ENCODE measurements around the gene CYTH1. TPM values are rescaled to one million over a fixed set of nuclear protein-coding genes. Genes with fewer than 3 reads are reported as not detected.

Gene CYTH1
- polyA plus RNA-seq, 3 donors from 2014 or later = 176 to 336 (median 233) TPM

DNA sequence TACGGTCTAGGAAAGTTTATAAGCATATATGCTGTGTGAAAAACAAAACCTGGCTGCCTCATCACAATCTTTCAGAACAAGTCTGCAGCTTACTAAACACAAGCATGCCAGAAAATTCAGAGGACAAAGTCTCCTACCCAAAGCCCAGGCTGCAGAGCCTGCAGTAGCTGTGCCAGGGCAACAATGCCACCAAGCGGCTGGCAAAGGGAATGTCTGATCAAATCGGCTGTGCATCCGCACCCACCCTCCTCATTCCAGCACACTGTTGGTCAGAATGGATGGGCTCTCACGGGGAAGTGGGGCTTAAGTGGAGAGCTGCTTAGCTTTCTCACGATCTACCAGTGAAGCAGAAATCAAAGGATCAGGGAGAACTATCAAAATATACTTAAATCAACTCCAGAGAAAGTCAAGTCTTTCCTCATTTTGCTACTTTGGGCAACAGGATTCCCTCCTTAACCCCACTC is 73.5 kb downstream of the CYTH1 start:
- DNase-seq = peak; percentile 35 to 51 (median 44)
- Mint-ChIP-seq H3K36me3 (peaks cover under 1 to 26% (median 11%) of the 10 kb centered on the region in 3 donors), H3K9me3 (no peaks in the 10 kb centered on the region), H3K27ac (peak overlapping the region; percentile 80 to 92 (median 82)), H3K4me3 (peak overlapping the region in 4 of 5 donors; percentile 5 to 68 (median 44)), H3K27me3 (ENCODE audit: low read depth in 3 of 3) (peaks cover 0 to 6% (median 3%) of the 10 kb centered on the region in 3 donors), H3K4me1 (peaks cover 63 to 78% of the 10 kb centered on the region in 2 donors)

- no peak for DNase-seq
- H3K4me3 Mint-ChIP-seq = peak overlapping the region in 1 of 5 donors; percentile 21
- H3K27me3 Mint-ChIP-seq (ENCODE audit: low read depth in 3 of 3) = peaks cover 0 to 6% (median 2%) of the 10 kb centered on the region in 3 donors
- H3K27ac Mint-ChIP-seq = peak overlapping the region in 5 of 6 donors; percentile 67 to 91 (median 81)
- H3K9me3 Mint-ChIP-seq = no peaks in the 10 kb centered on the region
- peaks cover 4 to 29% (median 14%) of the 10 kb centered on the region in 3 donors for H3K36me3 Mint-ChIP-seq
- peaks cover 59 to 76% of the 10 kb centered on the region in 2 donors for H3K4me1 Mint-ChIP-seq
Measured at GRCh38 chr17:78707923-78708322, 74.2 kb downstream of the CYTH1 start.

- Mint-ChIP-seq H3K4me1 (peaks cover 51 to 66% of the 10 kb centered on the region in 2 donors), H3K9me3 (no peaks in the 10 kb centered on the region), H3K27me3 (ENCODE audit: low read depth in 3 of 3) (peaks cover 0 to 6% (median 2%) of the 10 kb centered on the region in 3 donors), H3K4me3 (no peak overlapping the region), H3K27ac (peak overlapping the region in 3 of 6 donors; percentile 8 to 31 (median 17)), H3K36me3 (peaks cover 9 to 29% (median 17%) of the 10 kb centered on the region in 3 donors)
- DNase-seq = no peak
Measured at GRCh38 chr17:78707016-78707415, 75.1 kb downstream of the CYTH1 start.

DNA sequence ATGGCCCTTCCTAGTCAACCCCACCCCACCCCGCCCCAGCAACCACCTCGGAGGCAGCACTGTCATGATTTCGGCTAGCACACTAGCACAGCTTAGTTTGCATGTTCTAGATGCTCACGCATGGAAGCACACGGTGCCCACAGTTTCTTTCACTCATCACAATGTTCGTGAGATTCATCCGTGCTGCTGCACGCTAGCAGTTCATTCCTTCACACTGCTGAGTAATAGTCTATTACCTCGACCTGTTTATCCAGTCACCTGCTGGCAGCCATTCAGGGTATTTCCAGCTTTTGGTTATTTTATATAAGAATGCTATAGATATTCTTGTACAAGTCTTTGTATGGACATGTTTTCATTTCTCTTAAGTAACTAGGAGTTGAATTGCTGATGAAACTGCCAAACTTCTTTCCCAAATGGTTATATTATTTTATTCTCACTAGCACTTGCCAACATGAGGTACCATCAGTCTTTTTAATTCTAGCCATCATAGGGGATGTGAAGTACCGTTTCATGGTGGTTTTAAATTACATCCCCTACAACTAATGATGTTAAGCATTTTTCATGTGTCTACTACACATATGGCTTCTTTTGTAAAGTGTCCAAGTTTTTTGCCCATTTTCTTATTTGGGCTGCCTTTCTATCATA is 75.7 kb downstream of the CYTH1 start:
- H3K27ac Mint-ChIP-seq = peak overlapping the region in 2 of 6 donors; percentile 8 to 12
- no peak overlapping the region for H3K4me3 Mint-ChIP-seq
- H3K4me1 Mint-ChIP-seq = peaks cover 49 to 60% of the 10 kb centered on the region in 2 donors
- DNase-seq = no peak
- H3K36me3 Mint-ChIP-seq = peaks cover 15 to 31% (median 20%) of the 10 kb centered on the region in 3 donors
- peaks cover 1 to 6% (median 2%) of the 10 kb centered on the region in 3 donors for H3K27me3 Mint-ChIP-seq (ENCODE audit: low read depth in 3 of 3)
- H3K9me3 Mint-ChIP-seq = no peaks in the 10 kb centered on the region

DNA sequence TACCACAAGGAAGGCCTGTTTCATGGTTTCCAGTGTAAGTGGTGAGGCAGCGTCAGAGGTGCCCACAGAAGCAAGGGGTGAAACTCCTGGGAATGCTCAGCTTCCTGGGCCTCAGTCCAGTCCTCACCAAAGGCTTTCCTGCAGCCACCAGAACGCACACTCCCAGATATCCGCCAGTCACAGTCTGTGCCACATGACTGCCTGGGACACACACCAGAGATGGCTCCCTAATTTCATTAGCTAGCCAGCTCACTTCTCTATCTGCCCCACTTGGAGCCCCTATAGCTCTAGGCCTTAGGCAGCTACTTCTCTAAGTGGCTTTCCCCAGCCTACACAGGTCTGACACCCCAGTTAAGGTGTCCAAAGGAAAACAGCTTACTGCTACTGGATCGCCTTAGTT is 77.0 kb downstream of the CYTH1 start:
- no peak overlapping the region for H3K4me3 Mint-ChIP-seq
- peaks cover 40 to 49% of the 10 kb centered on the region in 2 donors for H3K4me1 Mint-ChIP-seq

DNA sequence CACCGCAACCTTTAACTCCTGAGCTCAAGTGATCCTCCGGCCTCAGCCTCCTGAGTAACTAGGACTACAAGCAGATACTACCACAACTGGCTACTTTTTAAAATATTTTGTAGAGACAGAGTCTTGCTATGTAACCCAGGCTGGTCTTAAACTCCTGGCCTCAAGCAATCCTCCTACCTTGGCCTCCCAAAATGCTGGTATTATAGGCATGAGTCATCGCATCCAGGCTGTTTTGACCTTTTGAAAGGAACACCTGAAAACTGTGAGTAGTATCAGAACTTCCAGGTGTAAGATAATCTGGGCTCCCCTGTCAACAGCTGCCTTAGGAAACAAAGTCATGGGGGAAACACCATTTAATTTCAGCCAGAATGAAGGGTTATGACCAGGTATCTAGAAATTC is 77.5 kb downstream of the CYTH1 start:
- H3K27ac Mint-ChIP-seq = peak overlapping the region in 1 of 6 donors; percentile 48
- peaks cover 21 to 40% (median 26%) of the 10 kb centered on the region in 3 donors for H3K36me3 Mint-ChIP-seq
- no peak overlapping the region for H3K4me3 Mint-ChIP-seq
- peaks cover 2 to 5% (median 2%) of the 10 kb centered on the region in 3 donors for H3K27me3 Mint-ChIP-seq (ENCODE audit: low read depth in 3 of 3)
- DNase-seq = no peak
- peaks cover 35 to 44% of the 10 kb centered on the region in 2 donors for H3K4me1 Mint-ChIP-seq
- no peaks in the 10 kb centered on the region for H3K9me3 Mint-ChIP-seq

More for the DNA sequence above, 77.0 kb downstream of the CYTH1 start:
- H3K9me3 Mint-ChIP-seq = no peaks in the 10 kb centered on the region
- H3K27me3 Mint-ChIP-seq (ENCODE audit: low read depth in 3 of 3) = peaks cover 2 to 5% (median 2%) of the 10 kb centered on the region in 3 donors
- H3K27ac Mint-ChIP-seq = peak overlapping the region in 2 of 6 donors; percentile 19 to 48
- peaks cover 21 to 39% (median 26%) of the 10 kb centered on the region in 3 donors for H3K36me3 Mint-ChIP-seq
- DNase-seq = no peak

DNA sequence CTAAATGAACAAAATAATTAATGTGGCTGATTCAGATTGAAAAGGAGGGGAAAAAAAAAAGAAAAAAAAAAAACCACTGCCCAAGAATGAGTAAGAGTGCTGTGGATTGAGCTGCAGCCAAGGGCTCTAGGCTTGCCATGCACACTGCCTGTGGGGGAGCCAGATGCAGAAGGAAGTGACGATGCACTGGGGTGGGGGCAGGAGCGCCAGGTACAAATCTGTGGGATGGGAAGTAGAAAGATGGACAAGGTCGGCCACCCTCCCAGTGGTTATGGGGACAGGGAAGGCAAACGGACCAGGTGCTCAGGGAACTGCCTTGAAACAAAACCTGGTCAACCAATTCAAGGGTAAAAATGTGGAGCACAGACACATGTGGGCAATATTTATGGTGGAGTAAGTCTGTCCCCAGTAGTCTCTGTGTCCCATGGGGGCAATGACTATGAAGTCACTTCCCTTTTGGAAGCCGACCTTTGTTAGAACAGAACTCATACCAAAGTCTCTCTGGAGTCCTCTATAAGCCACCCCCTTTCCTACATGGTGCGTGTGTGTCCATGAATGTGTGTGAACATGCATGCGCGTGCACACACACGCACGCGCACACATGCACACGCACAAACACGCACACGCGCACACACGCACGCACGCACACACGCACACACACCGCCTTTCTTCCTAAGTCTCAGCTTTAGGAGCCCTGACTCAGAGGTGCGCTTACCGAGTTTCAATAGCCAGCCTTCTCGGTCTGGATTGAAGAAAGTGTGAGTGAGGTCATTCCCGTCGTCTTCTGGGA is 84.3 kb downstream of the CYTH1 start:
- peak overlapping the region; percentile 42 to 70 (median 66) for H3K27ac Mint-ChIP-seq
- H3K9me3 Mint-ChIP-seq = no peaks in the 10 kb centered on the region
- H3K4me3 Mint-ChIP-seq = no peak overlapping the region
- H3K27me3 Mint-ChIP-seq (ENCODE audit: low read depth in 3 of 3) = peaks cover 11 to 21% (median 13%) of the 10 kb centered on the region in 3 donors
- H3K4me1 Mint-ChIP-seq = peaks cover 14 to 22% of the 10 kb centered on the region in 2 donors
- H3K36me3 Mint-ChIP-seq = peaks cover 31 to 62% (median 61%) of the 10 kb centered on the region in 3 donors
- no peak for DNase-seq

DNA sequence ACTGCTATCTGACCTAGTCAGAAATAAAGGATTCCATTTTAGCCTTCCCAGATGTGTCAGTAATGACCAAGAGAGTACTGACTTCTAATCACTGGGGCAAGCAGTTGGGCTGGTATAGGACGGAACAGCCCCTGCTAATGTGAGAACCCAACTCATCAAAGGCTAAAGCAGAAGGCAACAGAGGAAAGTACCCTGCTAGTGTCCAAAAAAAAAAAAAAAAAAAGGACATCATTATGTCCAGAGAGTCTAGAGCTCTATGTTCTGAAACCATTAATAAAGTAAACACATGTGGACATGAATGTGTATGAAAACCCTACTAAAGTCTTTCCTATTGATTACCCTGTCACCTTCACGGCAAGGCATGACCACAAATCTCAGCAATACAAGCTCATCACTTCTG is 85.0 kb downstream of the CYTH1 start:
- Mint-ChIP-seq H3K36me3 (peaks cover 30 to 67% (median 65%) of the 10 kb centered on the region in 3 donors), H3K9me3 (no peaks in the 10 kb centered on the region)

DNA sequence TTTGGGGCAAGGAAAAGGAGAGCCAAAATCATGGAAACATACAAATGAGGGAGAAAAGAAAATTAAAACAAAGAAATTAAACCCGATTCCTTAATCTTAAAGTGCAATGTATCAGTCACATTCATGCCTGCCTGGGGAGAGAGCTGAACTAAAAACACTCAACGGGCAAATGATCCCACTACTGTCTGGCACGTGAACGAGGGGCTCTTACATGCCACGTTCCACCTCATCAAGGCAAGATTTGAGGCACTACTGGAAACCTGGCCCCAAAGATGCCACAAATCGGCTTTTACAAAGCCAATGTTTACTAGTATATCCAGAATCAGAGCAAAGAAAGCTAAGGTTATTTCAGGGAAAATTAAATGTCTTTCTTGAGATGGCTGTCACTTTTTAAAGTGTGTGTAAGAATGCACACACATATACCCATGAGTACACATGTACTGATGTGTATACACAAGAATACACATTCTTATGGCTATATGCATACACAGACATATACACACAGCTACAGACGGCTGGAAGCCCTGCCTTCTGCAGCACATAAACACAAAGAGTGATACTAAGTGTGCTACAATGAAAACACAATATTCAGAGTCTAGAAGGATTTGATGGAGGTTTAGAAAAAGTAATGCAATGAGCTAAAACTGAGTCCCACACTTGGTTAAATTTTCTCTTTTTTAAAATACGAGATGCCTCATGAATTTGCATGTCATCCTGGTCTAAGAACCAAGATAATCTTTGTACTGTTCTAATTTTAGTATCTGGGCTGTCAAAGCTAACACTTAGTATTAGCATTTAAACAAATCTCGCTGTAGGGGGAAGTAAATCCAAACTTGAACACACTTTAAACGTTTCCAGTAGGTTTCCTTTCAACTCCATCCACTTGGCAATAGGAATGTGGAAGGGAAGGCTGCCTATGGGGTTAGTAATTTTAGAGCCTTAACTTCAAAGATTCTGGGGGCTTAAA is 85.8 kb downstream of the CYTH1 start:
- Mint-ChIP-seq H3K9me3 (no peaks in the 10 kb centered on the region), H3K27me3 (ENCODE audit: low read depth in 3 of 3) (peaks cover 11 to 27% (median 17%) of the 10 kb centered on the region in 3 donors), H3K27ac (peak overlapping the region; percentile 21 to 70 (median 44)), H3K36me3 (peaks cover 26 to 68% (median 65%) of the 10 kb centered on the region in 3 donors), H3K4me3 (no peak overlapping the region), H3K4me1 (peaks cover 11 to 31% of the 10 kb centered on the region in 2 donors)
- DNase-seq = no peak

More for the DNA sequence above, 85.0 kb downstream of the CYTH1 start:
- Mint-ChIP-seq H3K4me1 (peaks cover 15 to 25% of the 10 kb centered on the region in 2 donors), H3K27ac (peak overlapping the region; percentile 42 to 70 (median 66)), H3K4me3 (no peak overlapping the region), H3K27me3 (ENCODE audit: low read depth in 3 of 3) (peaks cover 11 to 24% (median 16%) of the 10 kb centered on the region in 3 donors)
- no peak for DNase-seq

GRCh38 chr17:78694805-78695531 is 87.1 kb downstream of the CYTH1 start:
- peaks cover 25 to 67% (median 66%) of the 10 kb centered on the region in 3 donors for H3K36me3 Mint-ChIP-seq
- H3K4me1 Mint-ChIP-seq = peaks cover 11 to 31% of the 10 kb centered on the region in 2 donors
- DNase-seq = no peak
- H3K4me3 Mint-ChIP-seq = no peak overlapping the region
- peak overlapping the region in 5 of 6 donors; percentile 38 to 70 (median 52) for H3K27ac Mint-ChIP-seq
- H3K27me3 Mint-ChIP-seq (ENCODE audit: low read depth in 3 of 3) = peaks cover 11 to 28% (median 16%) of the 10 kb centered on the region in 3 donors
- H3K9me3 Mint-ChIP-seq = no peaks in the 10 kb centered on the region

DNA sequence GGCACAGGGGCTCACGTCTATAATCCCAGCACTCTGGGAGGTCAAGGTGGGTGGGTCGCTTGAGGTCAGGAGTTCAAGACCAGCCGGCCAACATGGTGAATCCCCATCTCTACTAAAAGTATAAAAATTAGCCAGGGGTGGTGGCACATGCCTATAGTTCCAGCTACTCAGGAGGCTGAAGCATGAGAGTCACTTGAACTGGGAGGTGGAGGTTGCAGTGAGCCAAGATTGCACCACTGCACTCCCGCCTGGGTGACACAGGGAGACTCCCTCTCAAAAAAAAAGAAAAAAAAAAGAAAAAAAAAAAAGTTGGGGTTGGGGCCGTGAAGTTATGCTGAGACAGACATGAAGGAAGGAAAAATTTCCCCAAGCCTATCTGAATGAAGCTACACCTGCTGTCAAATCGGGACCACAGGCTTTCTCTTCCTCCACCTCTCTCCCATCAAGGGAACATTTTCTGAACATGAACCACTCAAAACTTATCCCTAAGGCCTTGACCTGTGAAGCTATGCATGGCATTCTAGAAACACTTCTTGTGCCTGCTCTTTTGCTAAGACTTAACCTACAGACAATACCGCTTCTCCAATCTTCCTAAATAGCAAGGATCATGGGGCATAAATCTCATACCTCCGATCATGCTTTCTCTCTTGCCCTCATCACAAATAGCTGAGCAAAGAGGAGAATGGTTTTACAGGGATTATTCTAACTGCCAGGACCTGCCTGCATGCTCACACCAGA is 88.6 kb downstream of the CYTH1 start:
- peaks cover 21 to 75% (median 69%) of the 10 kb centered on the region in 3 donors for H3K36me3 Mint-ChIP-seq

More for the DNA sequence above, 88.6 kb downstream of the CYTH1 start:
- no peak for DNase-seq
- H3K4me3 Mint-ChIP-seq = no peak overlapping the region
- H3K27ac Mint-ChIP-seq = peak overlapping the region in 4 of 6 donors; percentile 39 to 74 (median 54)
- peaks cover 11 to 30% (median 16%) of the 10 kb centered on the region in 3 donors for H3K27me3 Mint-ChIP-seq (ENCODE audit: low read depth in 3 of 3)
- no peaks in the 10 kb centered on the region for H3K9me3 Mint-ChIP-seq
- H3K4me1 Mint-ChIP-seq = peaks cover 8 to 38% of the 10 kb centered on the region in 2 donors

All from immature natural killer cell (primary cell).